Measurements from ENCODE around the gene KIF26B.

DNA sequence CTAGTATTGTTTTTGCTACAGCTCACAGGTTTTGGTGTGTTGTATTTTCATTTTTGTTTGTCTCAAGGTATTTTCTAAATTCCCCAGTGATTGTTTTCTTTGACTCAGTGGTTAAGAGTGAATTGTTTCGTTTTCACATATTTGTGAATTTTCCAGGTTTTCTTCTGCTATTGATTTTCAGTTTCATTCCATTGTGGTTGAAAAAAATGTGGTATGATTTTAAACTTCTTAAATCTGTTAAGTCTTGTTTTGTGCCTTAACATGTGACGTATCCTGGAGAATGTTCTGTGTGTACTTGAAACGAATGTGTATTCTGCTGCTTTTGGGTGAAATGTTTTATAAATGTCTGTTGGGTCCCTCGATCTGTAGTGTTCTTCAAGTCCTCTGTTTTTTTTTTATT lies 117.9 kb downstream of the KIF26B start:
- TF ChIP-seq EZH2phosphoT487 (IDR thresholded peaks at IDR 0.05; ENCODE audit: insufficient read depth, low read depth), result no peak
- no peak for TF ChIP-seq EZH2 (IDR thresholded peaks at IDR 0.05; ENCODE audit: insufficient read depth, poor library complexity, severe bottlenecking)

All from GM23248 (cell line).